NK-92 (cell line): ENCODE results near the gene MVK.
A peak's percentile ranks its signal among the peaks of the same experiment; 100 is the strongest.

ENCODE experiments used
- DNase-seq: peaks from one replicate; lab custom pipeline; 2025; ENCODE audit not compliant: unreplicated experiment; lab: John Stamatoyannopoulos, UW

Gene MVK

DNA sequence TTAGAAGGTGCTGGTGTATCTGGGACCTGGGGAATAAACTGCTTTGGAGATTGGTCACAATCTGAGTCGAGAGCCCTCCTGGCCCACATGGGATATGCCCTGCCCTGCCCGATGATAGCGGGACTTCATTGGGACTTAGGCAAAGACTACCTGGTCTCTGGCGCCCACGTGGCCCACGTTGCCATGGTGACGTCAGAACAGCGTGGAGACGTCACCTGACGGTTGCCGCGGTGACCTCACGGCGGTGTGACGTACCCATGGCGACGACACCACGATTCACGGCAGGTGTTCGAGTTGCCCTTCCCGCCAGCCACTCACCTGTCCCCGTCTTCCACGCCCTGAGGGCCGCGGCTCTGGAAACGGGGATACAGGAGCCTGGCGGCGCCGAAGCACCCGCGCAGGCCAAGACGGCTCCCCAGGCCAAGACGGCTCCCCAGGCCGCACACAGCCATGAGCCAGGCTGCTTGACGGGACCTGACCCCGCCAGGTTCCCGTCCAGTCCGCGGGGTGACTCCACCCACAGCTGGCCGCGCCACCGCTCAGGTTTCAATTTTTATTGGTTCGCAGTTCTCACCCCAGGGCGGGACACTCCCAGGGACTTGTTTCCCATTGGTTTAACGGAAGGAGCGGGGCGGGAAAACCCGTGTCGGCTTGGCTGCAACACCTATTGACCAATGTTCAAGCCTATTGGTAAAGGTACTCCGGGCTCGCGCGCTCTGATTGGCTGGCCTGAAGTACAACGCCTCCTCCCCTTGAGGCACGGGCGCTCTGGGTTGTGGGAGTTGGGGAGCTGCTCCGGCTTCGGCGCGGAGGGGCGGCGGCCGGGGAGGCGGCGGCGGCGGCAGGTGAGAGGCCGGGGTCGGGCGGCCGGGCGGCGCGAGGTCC is at the start of gene MVK, which contains the start of gene MMAB:
Gene MVK, plus strand, starts transcription at position 766 of the 885 bp plus-strand sequence. CDS start 1,029 bp downstream, outside the sequence.
Gene MMAB, minus strand, starts transcription at position 476 of the 885 bp plus-strand sequence. Its CDS starts 24 bp downstream, at position 452.
- DNase-seq = peak; percentile 96

DNA sequence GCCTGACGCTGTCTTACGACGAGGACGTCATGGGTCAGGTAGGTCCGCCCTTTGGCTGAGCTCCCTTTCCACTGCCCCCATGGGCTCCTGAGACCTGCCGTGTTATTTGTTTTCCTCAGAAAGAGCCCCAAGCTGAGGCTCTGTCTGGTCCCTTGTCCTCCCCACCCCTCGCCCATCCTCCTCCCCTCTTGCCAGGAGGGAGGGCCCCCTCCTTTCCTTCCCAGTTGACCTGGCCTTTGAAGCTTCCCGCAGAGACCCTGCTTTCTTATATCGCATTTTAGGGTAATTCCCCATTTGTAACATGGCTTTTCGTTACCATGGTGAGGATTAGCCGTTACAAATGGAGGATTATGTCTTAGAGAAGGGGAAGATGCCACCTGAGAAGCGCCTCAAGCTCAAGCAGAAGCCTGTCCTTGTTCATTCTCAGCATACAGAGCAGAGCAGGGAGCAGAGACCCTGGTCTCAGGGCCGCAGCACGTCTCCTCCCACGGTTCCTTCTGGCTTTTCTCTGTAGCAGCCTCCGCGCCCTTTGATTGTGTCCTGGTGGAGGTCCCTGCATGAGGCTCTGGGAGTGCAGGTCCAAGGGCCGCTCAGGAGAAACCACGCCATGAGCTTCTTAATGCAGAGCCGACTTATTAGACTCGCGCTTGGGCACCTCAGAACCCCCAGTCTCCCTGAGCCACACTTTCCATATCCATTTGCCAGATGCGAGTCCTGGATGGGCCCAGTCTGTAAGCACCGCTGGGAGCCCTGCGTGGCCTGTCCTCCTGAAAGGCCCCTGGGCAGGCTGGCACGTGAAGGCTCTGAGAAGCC is 48.9 kb upstream of the MVK start:
- no peak for DNase-seq

DNA sequence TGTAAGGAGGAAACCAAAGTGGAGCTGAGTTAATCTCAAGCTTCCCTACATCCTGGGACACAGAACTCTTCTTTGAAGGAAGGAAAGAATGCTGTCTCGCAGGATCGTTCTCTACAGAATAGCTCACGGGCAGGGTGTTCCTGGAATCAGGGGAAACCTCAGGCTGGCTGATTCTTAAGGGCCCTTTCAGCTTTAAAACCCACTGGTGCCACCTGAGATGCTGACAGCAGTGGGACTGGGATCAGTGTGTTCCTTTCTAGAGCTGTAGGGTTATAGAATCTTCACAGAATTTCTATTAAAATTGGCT is 48.4 kb upstream of the MVK start:
- no peak for DNase-seq

DNA sequence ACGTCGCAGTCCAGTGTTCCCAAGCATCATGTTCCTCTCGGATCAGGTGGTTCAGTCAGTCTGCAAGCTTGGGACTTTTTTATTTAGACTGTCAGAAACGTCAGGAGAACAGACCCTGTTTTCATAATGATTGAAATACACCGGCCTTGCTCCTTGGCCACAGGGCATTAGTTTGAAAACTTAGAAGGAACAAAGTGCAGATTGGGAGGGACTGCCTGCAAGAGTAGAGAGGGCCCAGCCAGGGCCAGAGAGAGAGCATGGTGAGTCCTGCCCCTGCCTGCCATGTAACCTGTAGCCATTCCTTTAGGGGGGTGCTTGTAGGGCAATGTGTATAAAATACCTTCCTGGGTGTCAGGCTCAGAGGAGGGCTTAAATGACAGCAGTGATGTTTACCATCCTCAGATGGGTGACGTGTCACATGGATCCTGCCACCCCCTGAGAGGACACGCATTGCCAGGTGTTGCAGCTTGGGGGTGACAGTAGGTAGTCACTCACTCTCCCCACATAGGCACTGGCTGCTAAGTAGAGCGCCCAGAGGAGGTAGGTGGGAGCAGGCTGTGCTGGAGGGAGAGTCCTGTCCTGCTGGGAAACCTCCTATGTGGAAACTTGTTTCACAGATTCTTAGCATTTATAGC is 46.0 kb upstream of the MVK start:
- no peak for DNase-seq

DNA sequence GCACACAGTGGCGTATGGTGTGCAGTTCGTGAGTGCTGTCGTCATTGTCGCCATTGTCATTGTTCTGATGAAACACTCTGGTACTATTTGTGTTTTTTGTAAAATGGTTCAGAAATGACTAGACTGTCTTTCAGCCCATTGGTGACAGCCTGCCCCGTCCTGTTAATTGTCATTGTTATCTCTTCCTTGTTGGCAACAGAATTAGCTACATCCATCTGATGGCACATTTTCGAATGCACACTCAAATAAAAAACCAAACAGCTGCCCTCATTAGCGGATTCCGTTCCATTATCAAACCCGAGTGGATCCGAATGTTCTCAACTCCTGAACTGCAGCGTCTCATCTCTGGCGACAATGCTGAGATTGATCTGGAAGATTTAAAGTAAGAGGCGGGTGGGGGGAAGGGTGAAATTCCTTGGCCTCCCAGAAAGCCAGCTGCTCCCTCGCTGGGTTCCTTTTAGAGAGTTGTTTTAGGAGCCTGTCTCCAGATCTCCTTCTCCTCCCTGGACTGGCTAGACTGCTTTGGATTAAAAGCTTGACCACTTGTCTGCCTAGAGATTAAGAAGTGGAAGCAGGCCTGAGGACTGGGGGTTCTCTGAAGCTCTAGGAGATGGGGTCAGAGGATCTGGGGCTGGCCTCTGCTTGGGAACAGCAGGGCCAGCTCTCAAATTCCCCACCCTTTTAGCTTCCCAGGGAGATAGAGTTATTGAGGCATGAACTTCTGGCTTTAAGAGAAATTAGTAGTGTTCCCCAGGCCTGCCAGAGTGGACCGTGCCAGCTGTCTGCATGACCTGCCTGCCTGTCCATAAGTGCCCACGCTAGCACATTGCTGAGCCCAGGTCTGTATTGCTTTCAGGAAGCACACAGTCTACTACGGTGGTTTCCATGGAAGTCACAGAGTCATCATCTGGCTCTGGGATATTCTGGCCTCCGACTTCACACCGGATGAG is 43.6 kb upstream of the MVK start:
- no peak for DNase-seq

DNA sequence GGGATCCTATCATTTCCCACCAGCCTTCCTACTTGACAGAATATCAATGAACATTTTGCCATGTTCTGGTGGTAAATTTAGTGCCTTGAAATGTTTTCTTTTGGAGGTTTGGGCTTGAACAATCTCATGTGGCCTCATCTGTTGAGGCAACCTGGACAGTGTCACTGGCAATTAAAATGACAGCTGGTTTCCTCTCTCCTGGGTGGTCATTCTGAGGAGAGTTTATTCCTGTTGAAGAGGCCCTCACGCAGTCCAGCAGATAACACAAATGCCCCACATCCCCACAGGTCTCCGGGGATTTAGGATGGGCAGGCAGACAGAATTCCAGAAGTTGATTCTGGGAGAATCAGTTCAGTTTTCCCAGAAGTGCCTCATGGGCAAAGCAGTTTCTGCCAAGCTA is 42.2 kb upstream of the MVK start:
- DNase-seq = no peak

DNA sequence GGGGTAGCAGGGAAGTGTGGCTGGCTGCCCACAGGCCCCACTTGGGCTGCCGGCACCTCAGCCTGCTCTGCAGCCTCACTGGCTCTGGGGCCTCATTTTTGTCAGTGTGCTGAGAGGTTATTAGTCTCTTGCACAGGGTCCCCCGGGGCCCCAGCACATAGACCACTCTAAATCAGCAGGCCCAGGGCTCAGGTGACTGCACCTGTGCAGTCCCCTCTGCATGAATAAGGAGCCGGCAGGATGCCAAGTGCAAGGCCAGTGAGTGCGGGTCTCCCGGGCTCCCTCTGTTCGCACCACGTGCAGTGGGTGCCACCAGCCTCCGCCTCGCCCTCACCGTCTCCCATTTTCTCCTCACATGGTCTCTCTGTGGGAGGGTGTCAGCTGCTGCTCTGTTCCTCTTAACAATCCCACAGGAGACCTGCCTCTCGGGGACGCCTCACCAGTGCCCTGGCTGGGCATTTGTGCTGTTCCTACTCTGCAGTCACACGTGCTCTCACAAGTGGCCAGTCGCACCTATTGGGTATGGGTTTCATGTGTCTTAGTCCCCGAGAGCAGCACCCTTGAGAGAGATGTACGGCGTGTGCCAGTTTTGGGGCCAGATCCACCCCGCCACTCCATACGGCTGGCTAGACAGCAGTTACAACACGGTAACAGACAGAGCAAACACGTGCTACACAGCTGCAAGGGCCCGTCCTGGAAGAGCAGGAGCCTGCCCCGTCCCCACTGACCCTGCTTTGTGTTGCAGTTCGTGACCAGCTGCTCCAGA is 40.7 kb upstream of the MVK start:
- DNase-seq = no peak

DNA sequence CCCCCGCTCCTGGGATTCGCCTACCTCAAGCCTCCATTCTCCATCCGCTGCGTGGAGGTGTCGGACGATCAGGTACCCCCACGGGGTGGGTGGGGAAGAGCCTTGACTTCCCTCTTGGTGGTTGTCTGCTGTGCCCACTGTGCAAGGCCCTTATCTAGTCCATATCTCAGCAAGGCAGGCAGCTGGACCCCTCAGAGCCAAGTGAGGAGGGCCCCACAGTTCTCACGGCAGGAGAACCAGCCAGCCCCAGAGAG is 40.2 kb upstream of the MVK start:
- no peak for DNase-seq

DNA sequence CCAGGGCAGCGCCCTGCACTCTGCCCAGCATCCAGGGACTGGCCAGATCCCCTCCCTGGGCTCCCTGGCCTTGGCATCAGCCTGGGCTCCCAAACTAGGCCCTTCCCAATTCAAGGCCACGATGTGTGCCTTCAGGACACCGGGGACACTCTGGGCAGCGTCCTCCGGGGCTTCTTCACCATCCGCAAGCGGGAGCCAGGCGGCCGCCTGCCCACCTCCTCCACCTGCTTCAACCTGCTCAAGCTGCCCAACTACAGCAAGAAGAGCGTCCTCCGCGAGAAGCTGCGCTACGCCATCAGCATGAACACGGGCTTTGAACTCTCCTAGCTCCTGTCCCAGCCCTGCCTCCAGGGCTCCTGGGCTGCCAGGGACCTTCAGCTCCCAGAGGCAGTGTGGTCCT is 39.1 kb upstream of the MVK start:
- no peak for DNase-seq

DNA sequence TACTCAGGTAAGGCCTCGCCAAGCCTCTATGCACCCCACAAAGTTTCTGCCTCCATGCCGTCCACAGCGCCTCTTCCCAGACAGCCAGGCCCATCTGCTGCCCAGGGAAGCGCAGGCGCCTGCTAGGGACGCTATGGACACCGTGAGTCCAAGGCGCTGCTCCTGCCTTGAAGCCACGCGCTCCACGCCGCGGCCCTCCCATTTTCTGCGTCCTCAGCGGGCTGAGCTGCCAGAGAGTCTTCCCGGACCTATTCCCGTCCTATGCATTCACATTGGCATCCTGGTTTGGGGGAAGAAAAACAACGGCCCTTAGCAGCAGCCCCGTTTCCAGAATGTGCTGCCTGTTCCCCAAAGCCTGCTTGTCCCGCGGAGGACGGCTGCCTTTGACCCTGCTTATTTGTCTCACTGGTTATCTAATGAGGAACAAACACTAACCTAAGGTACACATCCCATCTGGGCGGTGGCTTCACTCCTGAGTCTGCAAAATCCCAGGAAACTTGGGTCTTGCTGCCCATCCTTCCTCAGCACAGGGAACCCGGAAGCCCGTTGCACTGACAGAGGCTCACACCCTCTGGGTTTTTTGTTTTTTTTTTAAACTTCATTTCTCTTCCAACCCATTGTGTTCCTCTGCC is 38.2 kb upstream of the MVK start:
- DNase-seq = no peak

DNA sequence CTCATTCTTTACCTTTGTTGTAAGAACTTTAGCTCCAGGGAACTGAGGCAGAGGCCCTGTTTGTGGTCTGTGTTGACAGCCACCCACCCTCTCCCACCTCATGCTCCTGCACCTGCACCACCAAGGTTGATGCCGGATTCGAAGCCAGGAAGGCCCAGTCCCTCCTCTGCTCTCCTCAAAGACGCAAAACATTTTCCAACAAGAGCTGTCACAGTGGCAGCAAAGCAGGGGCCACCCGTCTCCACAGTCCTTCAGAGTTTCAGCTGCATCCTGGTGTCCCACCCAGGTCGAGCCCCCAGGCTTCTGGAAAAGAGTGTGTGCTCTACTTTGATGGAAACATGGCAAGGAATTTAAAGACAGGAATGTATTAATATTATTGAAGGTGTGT is 37.7 kb upstream of the MVK start:
- no peak for DNase-seq

DNA sequence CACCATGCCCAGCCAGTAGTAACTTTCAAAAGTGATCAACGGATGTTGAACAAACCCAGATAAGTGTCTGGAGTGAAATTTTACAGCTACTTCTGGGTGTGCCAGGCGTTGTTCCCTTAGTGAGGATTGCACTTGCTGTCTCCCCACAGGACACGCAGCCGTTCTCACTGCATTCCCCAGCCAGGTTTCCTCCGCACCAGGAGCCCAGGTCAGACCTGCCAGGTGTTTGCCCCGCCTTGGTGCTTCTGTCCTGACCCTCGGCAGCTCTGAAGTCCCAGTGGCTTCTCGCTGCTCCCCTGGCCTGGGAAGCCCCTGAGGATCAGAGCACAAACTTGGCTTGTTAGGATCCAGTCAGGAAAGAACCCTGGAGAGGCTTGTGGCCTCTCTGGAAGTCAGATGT is 36.5 kb upstream of the MVK start:
- no peak for DNase-seq

DNA sequence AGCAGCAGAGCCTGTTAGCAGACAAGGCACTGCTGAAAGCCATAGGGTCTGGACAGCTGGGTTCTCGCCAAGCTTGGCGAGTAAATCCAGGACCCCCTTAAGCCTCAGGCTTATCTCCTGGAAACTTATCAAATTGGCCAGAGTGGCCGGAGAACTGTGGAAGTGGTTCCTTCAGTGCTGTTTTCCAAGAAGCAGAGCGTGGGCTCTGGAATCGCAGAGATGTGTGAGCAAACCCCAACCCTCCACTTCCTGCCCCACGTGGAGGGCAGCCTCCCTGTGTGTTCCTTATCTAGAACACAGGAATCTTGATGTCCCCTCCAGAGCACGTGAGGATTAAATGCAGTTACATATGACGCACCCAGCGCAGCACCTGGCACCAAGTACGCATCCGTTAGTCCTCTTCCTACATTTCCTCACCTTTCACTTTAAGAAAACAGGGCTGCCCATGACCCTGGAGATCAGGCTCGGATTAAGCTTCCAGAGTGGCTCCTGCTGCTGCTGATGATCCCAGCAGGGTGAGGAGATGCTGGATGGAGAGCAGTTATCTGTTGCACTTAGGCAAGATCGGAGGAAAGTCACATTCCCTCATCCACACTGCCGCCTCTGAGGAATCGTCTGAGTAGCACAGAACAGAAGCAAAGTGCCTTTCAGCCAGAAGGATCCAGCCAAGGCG is 35.3 kb upstream of the MVK start:
- DNase-seq = no peak

DNA sequence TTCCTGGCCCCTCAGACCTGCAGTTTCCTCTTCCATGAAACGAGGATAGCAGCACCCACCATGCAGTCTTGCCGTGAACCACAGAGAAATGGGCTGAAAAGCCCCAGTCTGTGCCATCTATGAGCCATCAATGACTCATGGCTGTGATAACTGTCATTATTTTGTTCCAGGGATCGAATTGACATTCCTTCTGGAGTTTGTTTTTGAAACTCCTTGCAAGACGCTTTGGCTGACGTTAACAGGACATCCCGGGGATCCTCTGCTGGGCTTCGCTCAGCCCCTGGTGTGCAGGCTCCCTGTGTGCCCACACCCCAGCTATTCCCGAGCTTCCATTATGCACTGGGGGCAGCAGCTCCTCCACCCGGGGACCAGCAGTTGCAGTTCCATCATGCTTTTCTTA is 34.1 kb upstream of the MVK start:
- no peak for DNase-seq

DNA sequence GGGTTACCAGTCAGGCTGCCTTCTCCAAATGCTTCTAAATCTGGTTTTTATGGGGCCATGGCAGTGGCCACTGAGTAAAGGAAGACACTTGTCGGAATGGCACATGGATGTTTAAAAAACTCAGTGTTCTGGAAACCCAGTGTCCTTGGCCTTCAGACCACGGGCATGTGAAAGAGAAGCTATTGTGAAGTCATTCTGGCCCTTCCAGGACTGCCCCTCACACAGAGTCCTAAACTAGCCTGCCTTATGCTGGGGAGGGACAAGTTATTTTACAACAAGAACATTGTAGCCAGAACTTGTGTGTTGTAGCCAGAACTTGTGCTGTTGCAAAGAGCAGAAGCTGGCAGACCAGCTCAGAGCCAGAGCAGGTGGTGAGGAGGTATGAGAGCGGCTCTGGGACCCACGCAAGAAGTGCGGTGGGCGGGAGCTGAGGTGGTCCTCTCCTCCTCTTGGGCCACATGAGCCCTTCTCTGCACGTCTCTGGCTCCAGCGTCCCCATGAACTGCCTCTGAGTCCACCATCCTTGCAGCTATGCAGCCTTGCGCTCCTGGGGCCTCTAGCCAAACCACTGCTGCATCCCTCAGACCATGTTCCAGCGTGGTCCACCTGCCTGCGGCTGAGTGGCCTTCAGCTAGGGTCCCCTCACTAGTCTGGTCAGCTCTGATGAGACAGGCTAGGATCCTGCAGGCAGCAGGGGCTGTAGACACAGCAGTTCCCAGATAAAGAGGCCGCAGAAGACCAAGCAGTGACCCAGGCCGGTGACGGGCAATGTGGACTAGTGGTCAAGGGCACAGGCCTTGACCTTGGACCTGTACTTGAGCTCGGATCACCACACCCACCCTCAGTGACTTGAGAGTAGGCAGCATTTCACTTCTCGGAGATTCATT is 32.8 kb upstream of the MVK start:
- DNase-seq = no peak

DNA sequence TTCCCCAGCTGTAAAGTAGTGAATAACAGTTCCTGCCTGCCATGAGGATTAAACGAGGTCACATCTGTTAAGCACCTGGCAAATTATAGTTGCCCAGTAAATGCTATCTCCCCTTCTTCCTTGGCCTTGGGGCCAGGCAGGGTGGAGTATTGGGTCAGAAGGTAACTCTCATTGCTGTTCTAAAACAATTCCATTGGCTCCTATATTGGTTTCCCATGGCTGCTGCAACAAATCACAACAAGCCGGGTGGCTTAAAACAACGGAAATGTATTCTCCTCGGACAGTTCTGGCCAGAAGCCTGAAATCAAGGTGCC is 32.2 kb upstream of the MVK start:
- DNase-seq = no peak

DNA sequence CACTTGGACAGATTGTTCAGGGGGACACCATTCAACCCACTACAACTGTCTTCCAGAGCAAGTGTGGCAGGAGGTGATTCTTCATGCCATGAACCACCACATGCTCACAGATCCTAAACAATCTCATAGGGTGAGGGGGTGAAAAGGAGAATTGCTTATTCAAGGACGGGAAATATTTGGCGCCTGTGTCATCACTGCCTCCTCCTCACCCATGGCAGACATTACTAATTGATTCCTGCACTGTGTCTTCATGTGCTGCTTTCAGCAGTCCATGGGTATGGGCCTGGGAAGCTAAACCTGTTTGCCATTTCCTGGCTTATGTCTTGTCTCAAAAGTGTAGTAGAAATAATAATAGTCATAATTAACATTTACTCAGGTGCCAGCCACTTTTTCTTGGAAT is 31.6 kb upstream of the MVK start:
- DNase-seq = no peak

DNA sequence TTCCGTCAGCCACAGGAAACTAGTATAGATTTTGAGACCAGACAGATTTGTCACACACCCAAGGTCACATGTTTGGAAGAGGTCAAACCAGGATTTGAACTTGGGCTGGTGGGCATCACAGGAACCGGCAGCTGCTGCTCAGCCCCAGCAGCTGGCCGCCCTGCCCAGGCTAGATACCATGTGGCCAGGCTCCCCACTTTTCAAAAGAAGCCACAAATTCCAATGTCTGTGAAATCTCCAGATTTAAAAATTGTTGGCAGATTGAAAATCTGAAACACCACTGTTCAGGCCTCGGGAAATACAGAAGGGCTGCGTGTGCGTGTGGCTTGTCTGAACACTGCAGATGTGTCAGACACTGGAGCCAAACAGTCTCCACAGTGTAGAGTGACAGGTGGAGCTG is 30.7 kb upstream of the MVK start:
- no peak for DNase-seq
